GM23338 (cell line): ENCODE data around the gene LRRC37A3.

Source experiments
- CREB1 ChIP-seq: fragments of 250-450 bp; sonication (Bioruptor Pico); IDR thresholded peaks from 2 replicates; pipeline ENCODE4 v1.5.0; 2020; ENCODE audit warnings: low read depth, mild to moderate bottlenecking, moderate library complexity
- EZH2 ChIP-seq: fragments of 200-600 bp; sonication (generic); IDR thresholded peaks from one replicate; pipeline ENCODE4 v1.8.0; 2017; ENCODE audit warnings: antibody characterized with exemption, mild to moderate bottlenecking, low read depth; ENCODE audit not compliant: unreplicated experiment
- POLR2AphosphoS5 ChIP-seq: IDR thresholded peaks from 2 replicates; pipeline ENCODE4 v1.6.1; 2016; ENCODE audit warnings: antibody characterized with exemption, low read depth
- STAT1 ChIP-seq: IDR thresholded peaks from one replicate; pipeline ENCODE4 v1.6.1; 2016; ENCODE audit warnings: antibody characterized with exemption; ENCODE audit not compliant: unreplicated experiment
- TF ChIP-seq, protein P1 (sequence below), 2 experiments: fragments of 200-600 bp in 1 of 2; sonication (generic) in 1 of 2; conservative IDR thresholded peaks; 2 replicates each; pipeline versions ENCODE4 v1.5.1 to v1.6.1; 2016 to 2017; ENCODE audit warnings: antibody characterized with exemption in 2 of 2, low read depth in 2 of 2, mild to moderate bottlenecking in 2 of 2, moderate library complexity in 1 of 2
- TF ChIP-seq, protein P2 (sequence below): fragments of 250-450 bp; sonication (Bioruptor Pico); IDR thresholded peaks from 2 replicates; pipeline ENCODE4 v1.5.0; 2020; ENCODE audit warnings: mild to moderate bottlenecking, moderate library complexity

DNA sequence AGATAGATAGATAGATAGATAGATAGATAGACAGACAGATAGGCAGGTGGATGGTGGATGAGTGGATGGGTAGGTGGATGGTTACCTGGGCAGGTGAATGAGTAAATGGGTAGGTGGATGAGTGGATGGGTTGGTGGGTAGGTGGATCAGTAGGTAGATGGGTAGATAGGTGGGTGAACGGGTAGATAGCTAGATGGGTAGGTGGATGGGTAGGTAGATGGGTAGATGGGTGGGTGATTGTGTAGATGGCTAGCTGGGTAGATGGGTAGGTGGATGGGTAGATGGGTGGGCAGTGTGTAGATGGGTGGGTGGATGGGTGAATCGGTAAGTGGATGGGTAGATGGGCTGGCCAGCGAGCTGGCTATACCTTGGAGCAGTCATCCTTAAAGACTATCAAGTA, 21.8 kb upstream of the LRRC37A3 start:
- TF ChIP-seq, protein P1, sequence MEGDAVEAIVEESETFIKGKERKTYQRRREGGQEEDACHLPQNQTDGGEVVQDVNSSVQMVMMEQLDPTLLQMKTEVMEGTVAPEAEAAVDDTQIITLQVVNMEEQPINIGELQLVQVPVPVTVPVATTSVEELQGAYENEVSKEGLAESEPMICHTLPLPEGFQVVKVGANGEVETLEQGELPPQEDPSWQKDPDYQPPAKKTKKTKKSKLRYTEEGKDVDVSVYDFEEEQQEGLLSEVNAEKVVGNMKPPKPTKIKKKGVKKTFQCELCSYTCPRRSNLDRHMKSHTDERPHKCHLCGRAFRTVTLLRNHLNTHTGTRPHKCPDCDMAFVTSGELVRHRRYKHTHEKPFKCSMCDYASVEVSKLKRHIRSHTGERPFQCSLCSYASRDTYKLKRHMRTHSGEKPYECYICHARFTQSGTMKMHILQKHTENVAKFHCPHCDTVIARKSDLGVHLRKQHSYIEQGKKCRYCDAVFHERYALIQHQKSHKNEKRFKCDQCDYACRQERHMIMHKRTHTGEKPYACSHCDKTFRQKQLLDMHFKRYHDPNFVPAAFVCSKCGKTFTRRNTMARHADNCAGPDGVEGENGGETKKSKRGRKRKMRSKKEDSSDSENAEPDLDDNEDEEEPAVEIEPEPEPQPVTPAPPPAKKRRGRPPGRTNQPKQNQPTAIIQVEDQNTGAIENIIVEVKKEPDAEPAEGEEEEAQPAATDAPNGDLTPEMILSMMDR (conservative IDR thresholded peaks at IDR 0.05; ENCODE audit: low read depth in 2 of 2) = no peak
- TF ChIP-seq POLR2AphosphoS5 (no peak), CREB1 (no peak), STAT1 (no peak), EZH2 (no peak)
- TF ChIP-seq, protein P2, sequence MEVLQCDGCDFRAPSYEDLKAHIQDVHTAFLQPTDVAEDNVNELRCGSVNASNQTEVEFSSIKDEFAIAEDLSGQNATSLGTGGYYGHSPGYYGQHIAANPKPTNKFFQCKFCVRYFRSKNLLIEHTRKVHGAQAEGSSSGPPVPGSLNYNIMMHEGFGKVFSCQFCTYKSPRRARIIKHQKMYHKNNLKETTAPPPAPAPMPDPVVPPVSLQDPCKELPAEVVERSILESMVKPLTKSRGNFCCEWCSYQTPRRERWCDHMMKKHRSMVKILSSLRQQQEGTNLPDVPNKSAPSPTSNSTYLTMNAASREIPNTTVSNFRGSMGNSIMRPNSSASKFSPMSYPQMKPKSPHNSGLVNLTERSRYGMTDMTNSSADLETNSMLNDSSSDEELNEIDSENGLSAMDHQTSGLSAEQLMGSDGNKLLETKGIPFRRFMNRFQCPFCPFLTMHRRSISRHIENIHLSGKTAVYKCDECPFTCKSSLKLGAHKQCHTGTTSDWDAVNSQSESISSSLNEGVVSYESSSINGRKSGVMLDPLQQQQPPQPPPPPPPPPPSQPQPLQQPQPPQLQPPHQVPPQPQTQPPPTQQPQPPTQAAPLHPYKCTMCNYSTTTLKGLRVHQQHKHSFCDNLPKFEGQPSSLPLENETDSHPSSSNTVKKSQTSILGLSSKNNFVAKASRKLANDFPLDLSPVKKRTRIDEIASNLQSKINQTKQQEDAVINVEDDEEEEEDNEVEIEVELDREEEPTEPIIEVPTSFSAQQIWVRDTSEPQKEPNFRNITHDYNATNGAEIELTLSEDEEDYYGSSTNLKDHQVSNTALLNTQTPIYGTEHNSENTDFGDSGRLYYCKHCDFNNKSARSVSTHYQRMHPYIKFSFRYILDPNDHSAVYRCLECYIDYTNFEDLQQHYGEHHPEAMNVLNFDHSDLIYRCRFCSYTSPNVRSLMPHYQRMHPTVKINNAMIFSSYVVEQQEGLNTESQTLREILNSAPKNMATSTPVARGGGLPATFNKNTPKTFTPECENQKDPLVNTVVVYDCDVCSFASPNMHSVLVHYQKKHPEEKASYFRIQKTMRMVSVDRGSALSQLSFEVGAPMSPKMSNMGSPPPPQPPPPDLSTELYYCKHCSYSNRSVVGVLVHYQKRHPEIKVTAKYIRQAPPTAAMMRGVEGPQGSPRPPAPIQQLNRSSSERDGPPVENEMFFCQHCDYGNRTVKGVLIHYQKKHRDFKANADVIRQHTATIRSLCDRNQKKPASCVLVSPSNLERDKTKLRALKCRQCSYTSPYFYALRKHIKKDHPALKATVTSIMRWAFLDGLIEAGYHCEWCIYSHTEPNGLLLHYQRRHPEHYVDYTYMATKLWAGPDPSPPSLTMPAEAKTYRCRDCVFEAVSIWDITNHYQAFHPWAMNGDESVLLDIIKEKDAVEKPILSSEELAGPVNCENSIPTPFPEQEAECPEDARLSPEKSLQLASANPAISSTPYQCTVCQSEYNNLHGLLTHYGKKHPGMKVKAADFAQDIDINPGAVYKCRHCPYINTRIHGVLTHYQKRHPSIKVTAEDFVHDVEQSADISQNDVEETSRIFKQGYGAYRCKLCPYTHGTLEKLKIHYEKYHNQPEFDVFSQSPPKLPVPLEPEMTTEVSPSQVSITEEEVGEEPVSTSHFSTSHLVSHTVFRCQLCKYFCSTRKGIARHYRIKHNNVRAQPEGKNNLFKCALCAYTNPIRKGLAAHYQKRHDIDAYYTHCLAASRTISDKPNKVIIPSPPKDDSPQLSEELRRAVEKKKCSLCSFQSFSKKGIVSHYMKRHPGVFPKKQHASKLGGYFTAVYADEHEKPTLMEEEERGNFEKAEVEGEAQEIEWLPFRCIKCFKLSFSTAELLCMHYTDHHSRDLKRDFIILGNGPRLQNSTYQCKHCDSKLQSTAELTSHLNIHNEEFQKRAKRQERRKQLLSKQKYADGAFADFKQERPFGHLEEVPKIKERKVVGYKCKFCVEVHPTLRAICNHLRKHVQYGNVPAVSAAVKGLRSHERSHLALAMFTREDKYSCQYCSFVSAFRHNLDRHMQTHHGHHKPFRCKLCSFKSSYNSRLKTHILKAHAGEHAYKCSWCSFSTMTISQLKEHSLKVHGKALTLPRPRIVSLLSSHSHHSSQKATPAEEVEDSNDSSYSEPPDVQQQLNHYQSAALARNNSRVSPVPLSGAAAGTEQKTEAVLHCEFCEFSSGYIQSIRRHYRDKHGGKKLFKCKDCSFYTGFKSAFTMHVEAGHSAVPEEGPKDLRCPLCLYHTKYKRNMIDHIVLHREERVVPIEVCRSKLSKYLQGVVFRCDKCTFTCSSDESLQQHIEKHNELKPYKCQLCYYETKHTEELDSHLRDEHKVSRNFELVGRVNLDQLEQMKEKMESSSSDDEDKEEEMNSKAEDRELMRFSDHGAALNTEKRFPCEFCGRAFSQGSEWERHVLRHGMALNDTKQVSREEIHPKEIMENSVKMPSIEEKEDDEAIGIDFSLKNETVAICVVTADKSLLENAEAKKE (CRISPR knock-in tag) = no peak
